ENCODE measurements around the gene GPR35. TPM values are rescaled to one million over a fixed set of nuclear protein-coding genes. Genes with fewer than 3 reads are reported as not detected.

GPR35 gene
- total and polyA plus RNA-seq, 2 donors (not counting 1 experiment from before 2014, with no cell fraction given) = 1.2 TPM; not detected in 1

- no peak overlapping the region for H3K9ac ChIP-seq (ENCODE audit: insufficient read depth, low read length)
- no peak for TF ChIP-seq EZH2 (IDR thresholded peaks at IDR 0.05; ENCODE audit: low read length, missing control alignments)
- TF ChIP-seq, protein P1, sequence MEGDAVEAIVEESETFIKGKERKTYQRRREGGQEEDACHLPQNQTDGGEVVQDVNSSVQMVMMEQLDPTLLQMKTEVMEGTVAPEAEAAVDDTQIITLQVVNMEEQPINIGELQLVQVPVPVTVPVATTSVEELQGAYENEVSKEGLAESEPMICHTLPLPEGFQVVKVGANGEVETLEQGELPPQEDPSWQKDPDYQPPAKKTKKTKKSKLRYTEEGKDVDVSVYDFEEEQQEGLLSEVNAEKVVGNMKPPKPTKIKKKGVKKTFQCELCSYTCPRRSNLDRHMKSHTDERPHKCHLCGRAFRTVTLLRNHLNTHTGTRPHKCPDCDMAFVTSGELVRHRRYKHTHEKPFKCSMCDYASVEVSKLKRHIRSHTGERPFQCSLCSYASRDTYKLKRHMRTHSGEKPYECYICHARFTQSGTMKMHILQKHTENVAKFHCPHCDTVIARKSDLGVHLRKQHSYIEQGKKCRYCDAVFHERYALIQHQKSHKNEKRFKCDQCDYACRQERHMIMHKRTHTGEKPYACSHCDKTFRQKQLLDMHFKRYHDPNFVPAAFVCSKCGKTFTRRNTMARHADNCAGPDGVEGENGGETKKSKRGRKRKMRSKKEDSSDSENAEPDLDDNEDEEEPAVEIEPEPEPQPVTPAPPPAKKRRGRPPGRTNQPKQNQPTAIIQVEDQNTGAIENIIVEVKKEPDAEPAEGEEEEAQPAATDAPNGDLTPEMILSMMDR (conservative IDR thresholded peaks at IDR 0.05 in 1 of 2, IDR thresholded peaks at IDR 0.05 in 1 of 2; ENCODE audit: low read depth in 1 of 2, low read length in 2 of 2) = no peak
- H3K79me2 ChIP-seq (ENCODE audit: control insufficient read depth, insufficient read depth, low read length) = no peaks in the 10 kb centered on the region
- H3K27me3 ChIP-seq (ENCODE audit: control insufficient read depth, insufficient read depth, low read length) = no peaks in the 10 kb centered on the region
- H3K9me3 ChIP-seq (ENCODE audit: control insufficient read depth, insufficient read depth, low read depth, low read length) = no peaks in the 10 kb centered on the region
- H3K4me1 ChIP-seq (ENCODE audit: control insufficient read depth, extremely low read depth, insufficient read depth, low read length) = no peaks in the 10 kb centered on the region
- H3K4me3 ChIP-seq (replicated peaks in 1 of 4; ENCODE audit: control extremely low read depth in 1 of 4, insufficient read depth in 1 of 4, low read depth in 3 of 4, low read length in 4 of 4) = no peak overlapping the region
- H3K27ac ChIP-seq (ENCODE audit: insufficient read depth, low read length) = no peak overlapping the region
- DNase-seq (ENCODE audit: low read depth in 2 of 2) = no peak
- peaks cover 5% of the 10 kb centered on the region for H3K36me3 ChIP-seq (ENCODE audit: control insufficient read depth, insufficient read depth, low read length)
- no peak overlapping the region for H3K4me2 ChIP-seq (ENCODE audit: extremely low read depth, insufficient read depth, low read length)
- H2AFZ ChIP-seq (ENCODE audit: low read length) = no peak overlapping the region
- no peaks in the 10 kb centered on the region for H4K20me1 ChIP-seq (ENCODE audit: control insufficient read depth, extremely low read depth, insufficient read depth, low read length)
Observed at GRCh38 chr2:240602266-240603050, 22.8 kb upstream of the GPR35 start.

DNA sequence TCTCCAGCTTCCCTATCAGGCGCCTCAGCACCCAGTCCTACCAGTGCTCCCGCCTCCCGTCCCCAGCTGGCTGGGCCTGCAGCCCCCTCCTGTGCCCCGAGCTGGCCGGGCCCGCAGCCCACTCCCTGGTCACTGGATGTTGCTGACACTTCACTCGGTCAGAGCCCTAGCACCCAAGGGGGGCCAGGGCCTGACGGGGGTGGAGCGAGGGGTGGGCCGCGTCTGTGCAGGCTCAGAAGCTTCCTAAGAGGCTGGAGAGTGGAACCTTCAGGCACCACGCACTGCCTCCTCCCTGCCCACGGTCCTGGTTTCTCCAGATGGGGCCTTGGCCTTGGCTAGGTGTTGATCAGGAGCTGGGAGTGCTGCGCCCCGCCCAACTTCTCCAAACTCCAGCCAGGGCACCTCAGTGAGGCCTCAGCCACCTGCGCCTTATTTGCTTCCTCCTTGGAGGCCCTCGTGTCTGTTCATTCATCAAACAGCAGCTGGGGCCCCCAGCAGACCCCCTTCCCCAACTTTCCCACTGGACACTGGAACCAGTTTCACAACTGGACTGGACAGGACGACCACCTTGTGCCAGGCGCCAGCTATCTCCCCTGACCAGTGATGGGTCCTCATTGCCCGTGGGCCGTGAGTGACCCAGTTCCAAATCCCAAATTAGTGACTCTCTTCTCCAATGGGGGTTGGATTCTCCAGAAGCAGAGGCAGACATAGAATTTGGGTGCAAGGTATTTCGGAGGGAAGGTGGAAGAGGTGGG lies 22.0 kb upstream of the GPR35 start:
- Histone ChIP-seq H4K20me1 (ENCODE audit: control insufficient read depth, extremely low read depth, insufficient read depth, low read length) (no peaks in the 10 kb centered on the region), H3K27me3 (ENCODE audit: control insufficient read depth, insufficient read depth, low read length) (no peaks in the 10 kb centered on the region), H3K9me3 (ENCODE audit: control insufficient read depth, insufficient read depth, low read depth, low read length) (no peaks in the 10 kb centered on the region), H3K79me2 (ENCODE audit: control insufficient read depth, insufficient read depth, low read length) (no peaks in the 10 kb centered on the region), H2AFZ (ENCODE audit: low read length) (no peak overlapping the region), H3K9ac (ENCODE audit: insufficient read depth, low read length) (no peak overlapping the region), H3K36me3 (ENCODE audit: control insufficient read depth, insufficient read depth, low read length) (peaks cover 1% of the 10 kb centered on the region), H3K4me1 (ENCODE audit: control insufficient read depth, extremely low read depth, insufficient read depth, low read length) (no peaks in the 10 kb centered on the region), H3K27ac (ENCODE audit: insufficient read depth, low read length) (no peak overlapping the region), H3K4me3 (replicated peaks in 1 of 4; ENCODE audit: control extremely low read depth in 1 of 4, insufficient read depth in 1 of 4, low read depth in 3 of 4, low read length in 4 of 4) (no peak overlapping the region), H3K4me2 (ENCODE audit: extremely low read depth, insufficient read depth, low read length) (no peak overlapping the region)
- DNase-seq (ENCODE audit: low read depth in 2 of 2) = no peak
- TF ChIP-seq, protein P1 (conservative IDR thresholded peaks at IDR 0.05 in 1 of 2, IDR thresholded peaks at IDR 0.05 in 1 of 2; ENCODE audit: low read depth in 1 of 2, low read length in 2 of 2) = no peak
- TF ChIP-seq EZH2 (IDR thresholded peaks at IDR 0.05; ENCODE audit: low read length, missing control alignments) = no peak

DNA sequence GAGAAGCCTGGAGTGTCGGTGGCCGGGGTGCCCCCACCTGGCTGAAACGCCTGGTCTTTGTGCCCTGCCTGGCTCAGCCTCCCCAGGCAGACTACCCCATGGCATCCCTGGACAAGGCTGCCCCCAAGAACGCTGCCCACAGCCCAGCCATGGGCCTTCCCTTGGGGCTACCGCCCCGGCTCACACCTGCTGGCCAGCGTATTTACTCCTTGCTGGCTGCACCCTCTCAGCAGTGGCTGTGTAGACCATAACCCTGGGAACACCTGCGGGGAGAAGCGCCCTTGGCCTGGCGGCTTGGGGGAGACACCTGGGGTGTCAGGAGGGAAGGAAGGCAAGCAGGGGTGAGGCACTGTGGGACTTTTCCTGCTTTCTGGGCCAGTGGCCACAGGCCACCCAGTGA lies 21.4 kb upstream of the GPR35 start:
- H3K79me2 ChIP-seq (ENCODE audit: control insufficient read depth, insufficient read depth, low read length) = no peaks in the 10 kb centered on the region
- H3K4me3 ChIP-seq (replicated peaks in 1 of 4; ENCODE audit: control extremely low read depth in 1 of 4, insufficient read depth in 1 of 4, low read depth in 3 of 4, low read length in 4 of 4) = no peak overlapping the region
- TF ChIP-seq, protein P1 (conservative IDR thresholded peaks at IDR 0.05 in 1 of 2, IDR thresholded peaks at IDR 0.05 in 1 of 2; ENCODE audit: low read depth in 1 of 2, low read length in 2 of 2) = no peak
- TF ChIP-seq EZH2 (IDR thresholded peaks at IDR 0.05; ENCODE audit: low read length, missing control alignments) = no peak
- DNase-seq (ENCODE audit: low read depth in 2 of 2) = no peak
- no peaks in the 10 kb centered on the region for H3K36me3 ChIP-seq (ENCODE audit: control insufficient read depth, insufficient read depth, low read length)
- no peaks in the 10 kb centered on the region for H3K27me3 ChIP-seq (ENCODE audit: control insufficient read depth, insufficient read depth, low read length)
- no peak overlapping the region for H3K4me2 ChIP-seq (ENCODE audit: extremely low read depth, insufficient read depth, low read length)
- H3K27ac ChIP-seq (ENCODE audit: insufficient read depth, low read length) = no peak overlapping the region
- no peaks in the 10 kb centered on the region for H3K4me1 ChIP-seq (ENCODE audit: control insufficient read depth, extremely low read depth, insufficient read depth, low read length)
- H4K20me1 ChIP-seq (ENCODE audit: control insufficient read depth, extremely low read depth, insufficient read depth, low read length) = no peaks in the 10 kb centered on the region
- H3K9me3 ChIP-seq (ENCODE audit: control insufficient read depth, insufficient read depth, low read depth, low read length) = no peaks in the 10 kb centered on the region
- H2AFZ ChIP-seq (ENCODE audit: low read length) = no peak overlapping the region
- no peak overlapping the region for H3K9ac ChIP-seq (ENCODE audit: insufficient read depth, low read length)
